Dedifferentiated amniotic fluid mesenchymal stem cell (primary cell): ENCODE data around the gene LPAR2.
A peak's percentile ranks its signal among the peaks of the same experiment; 100 is the strongest.
"Not testable (repeated sequence)": the region's sequence is repeated elsewhere in the genome, so short reads cannot be mapped to it uniquely, and the experiment has no call there.

Experiments used
- DNase-seq: peaks from one replicate; pipeline ENCODE4 v3.0.0-alpha.2; 2016; ENCODE audit errors: extremely low spot score

The LPAR2 gene

DNA sequence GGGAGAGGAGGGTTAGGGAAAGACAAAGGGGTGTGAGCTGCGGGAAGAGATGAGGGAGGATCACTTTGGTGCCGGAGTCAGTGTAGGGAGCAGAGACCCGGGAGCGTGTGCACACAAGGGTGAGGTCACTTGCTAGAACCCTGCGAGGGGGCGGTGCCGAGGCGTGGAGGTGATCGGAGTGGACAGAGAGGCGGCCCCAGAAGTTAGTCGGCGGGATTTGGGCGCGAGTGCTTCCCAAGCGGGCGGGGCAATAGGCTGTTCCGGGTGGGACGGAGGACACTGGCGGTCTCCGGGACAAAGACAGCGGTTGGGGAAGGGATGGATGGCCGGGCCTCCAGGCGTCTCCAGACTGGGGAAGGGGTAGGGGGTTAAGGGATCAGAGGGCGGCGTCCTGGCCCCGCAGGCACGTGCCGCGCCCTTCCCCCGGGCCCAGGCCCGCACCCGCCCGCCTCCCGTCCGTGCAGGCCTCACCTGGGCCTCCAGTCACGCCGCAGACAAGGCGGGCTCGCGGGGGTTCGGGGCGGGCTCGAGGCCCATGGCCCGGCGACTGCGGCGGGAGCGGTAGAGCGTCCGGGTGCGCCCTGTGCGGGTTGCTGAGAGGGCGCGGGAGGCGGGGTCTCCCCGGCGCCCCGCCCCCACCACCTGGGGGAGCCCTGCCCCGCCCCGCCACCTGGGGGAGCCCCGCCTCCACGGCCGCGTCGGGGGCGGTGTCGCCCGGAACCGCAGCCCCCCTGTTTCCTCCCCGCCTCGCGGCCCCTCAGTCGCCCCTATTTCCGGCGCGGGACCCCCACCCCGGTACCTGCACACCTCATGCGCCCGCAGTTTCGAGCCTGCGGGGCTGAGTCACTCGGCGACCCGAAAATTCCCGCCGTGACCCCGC lies at the start of gene LPAR2:
TSS of gene LPAR2 (minus strand) at position 600 of the 880 bp plus-strand sequence. CDS start 945 bp downstream, outside the sequence.
- DNase-seq, result no peak

GRCh38 chr19:19677579-19677978 lies 49.6 kb upstream of the LPAR2 start:
- peak; percentile 7 for DNase-seq

GRCh38 chr19:19674315-19674714 lies 46.3 kb upstream of the LPAR2 start:
- DNase-seq, result no peak

DNA sequence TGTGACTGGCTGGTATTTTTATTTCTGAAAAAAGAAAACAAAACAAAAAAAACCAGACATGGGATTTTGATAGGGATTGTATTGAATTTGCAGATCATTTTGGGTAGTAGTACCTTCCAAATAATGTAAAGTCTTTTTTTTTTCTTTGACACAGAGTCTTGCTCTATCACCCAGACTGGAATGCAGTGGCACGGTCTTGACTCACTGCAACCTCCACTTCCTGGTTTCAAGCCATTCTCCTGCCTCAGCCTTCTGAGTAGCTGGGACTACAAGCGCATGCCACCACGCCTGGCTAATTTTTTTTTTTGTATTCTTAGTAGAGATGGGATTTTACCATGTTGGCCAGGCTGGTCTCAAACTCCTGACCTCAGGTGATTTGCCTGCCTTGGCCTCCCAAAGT lies 44.8 kb upstream of the LPAR2 start:
- DNase-seq, result no peak

GRCh38 chr19:19670070-19670551 lies 42.1 kb upstream of the LPAR2 start:
- no peak for DNase-seq

GRCh38 chr19:19668230-19669012 lies 40.4 kb upstream of the LPAR2 start, which contains the start of gene ZNF101:
TSS of gene ZNF101 (plus strand) at chr19:19668839. CDS start at chr19:19668964, 125 bp downstream.
- DNase-seq, result peak; percentile 80

GRCh38 chr19:19665420-19665948 lies 37.5 kb upstream of the LPAR2 start:
- DNase-seq, result not testable (repeated sequence)

DNA sequence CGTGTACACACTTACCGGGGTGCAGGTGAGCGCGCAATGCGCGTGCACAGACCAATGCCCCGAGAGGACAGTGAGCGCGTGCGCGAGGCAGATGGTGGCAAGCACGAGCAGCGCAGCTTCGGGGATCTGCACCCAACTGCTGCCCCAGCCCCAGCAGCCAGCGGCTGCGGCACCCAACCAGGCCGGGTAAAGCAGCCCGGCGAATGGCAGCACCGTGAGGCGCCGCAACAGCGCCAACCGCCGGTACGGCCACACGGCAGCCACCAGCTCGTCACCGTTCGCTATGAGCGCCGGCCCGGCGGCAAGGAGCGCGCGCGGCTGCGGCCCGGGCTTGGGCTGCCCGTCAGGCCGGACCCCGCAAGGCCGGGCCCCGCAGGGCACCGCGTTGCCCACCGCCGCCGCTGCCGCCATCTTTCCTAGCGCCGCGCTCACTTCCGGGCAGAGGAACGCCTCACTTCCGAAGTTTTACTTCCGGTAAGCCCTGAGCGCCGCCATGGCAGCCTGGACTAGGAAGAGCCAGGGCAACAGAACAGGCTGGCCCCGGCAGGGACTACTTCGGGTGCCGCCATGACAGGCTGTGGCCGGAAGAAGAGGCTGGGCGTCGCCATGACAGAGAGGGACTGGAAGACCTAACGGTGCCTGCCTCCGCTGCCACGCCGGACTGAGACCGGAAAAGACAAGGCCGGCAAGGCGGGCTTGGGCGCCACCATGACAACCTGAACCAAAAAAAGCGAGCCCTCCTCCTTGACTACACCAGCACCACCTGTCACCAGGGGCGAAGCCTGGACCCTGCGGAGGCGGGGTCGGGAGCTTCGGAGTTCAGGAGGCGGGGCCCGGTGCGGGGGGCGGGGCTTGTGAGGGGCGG lies 35.5 kb upstream of the LPAR2 start, which contains the start of gene ATP13A1:
TSS of gene ATP13A1 (minus strand) at position 421 of the 865 bp plus-strand sequence. CDS start at position 411, 10 bp downstream.
- peak; percentile 94 for DNase-seq

GRCh38 chr19:19662871-19663255 lies 34.8 kb upstream of the LPAR2 start:
- DNase-seq, result no peak

DNA sequence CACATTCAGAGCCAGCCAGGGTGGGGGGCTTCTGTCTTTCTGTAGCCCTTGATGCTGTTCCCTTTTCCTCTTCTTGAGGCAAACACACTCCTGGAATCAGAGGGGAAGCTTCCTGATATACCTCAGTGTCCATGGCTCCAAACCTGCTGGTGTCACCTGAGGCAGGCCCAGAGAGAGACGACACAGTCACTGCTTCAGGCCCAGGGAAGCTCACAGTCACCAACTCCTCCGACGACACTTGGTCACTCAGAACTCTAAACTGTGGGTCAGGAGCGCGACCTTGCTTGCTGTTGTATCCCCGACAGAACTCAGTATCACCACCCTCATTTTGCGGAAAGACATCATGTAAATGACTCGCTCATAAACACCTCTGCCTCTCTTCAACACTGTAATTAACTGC lies 34.3 kb upstream of the LPAR2 start:
- DNase-seq, result no peak

DNA sequence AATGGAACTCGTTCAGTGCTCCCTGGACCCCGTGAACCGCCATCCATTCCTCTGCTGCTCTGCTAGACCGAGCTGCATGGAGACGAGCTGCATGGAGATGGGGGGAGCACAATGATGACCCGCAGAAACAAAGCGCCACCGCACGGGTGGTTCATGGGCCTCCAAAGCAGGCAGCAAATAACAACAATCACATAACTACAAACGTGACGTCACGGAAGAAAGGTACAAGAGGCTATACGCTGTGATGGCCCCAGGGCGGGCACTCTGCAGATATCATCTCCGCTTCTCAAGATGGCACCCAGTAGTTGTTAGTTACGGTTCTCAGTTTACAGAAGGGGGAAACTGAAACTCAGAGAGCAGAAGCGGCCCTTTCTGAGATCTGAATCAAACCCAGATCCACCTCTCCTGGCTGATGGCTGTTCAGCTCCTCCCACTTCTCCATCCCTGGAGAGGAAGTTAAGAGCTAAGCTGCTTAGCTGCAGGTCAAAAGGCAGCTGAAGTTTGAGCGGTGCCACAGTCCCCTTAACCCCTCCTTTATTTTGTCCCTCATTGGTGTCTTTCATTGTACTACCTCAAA lies 33.7 kb upstream of the LPAR2 start:
- DNase-seq, result no peak

DNA sequence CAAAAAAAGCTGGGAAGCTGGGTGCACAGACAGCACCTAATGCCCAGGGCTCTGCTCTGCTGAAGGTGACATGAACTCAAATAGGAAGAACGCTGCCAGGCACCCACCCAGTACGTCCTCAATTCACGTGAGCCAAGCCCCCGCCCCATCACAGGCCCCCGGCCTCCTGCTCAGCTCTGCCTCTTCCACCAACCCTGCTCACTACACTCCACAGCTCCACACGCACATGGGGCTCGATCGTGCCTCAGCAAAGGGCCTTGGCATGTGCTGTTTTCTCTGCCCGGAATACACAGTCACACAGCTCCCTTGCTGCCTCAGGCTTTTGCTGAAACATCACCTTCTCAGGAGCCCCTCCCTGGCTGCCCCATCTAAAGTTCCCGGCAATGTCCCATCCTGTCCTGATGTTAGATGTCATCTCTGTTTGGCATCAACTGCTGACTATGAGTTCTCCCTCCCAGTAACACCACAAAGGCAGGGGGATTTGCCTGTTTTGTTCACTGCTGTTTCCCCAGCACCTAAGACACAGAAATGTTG lies 33.2 kb upstream of the LPAR2 start:
- no peak for DNase-seq

DNA sequence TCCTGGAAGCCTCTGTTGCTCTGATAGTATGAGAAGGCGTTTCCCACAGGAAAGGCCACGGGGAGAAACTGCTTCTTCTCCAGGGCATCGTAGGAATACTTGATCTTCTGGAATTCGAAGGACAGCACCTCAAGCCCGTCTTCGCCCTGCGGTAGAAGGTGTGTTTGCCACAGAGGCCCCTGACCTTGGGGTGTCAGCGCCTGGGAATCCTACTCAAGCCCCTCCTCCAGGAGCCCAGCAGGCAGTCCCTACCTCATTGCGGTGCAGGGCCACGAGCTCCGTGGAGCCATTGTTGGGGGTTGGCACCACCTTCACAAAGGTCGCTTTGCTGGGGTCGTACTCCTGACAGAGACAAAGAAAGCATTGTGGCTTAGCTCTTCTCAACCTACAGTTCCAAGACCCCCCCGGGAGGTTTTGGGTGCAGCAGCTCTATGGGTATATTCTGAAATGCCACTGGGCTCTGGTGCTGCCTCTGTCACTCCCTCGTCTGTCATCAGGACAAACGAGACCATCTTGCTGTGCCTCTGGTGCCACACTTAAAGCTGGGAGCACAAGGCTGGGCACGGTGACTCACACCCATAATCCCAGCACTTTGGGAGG lies 31.7 kb upstream of the LPAR2 start:
- DNase-seq, result no peak

GRCh38 chr19:19657397-19657783 lies 29.4 kb upstream of the LPAR2 start:
- no peak for DNase-seq

- DNase-seq, result no peak
These were observed 28.7 kb upstream of the LPAR2 start for GRCh38 chr19:19656451-19657396.

DNA sequence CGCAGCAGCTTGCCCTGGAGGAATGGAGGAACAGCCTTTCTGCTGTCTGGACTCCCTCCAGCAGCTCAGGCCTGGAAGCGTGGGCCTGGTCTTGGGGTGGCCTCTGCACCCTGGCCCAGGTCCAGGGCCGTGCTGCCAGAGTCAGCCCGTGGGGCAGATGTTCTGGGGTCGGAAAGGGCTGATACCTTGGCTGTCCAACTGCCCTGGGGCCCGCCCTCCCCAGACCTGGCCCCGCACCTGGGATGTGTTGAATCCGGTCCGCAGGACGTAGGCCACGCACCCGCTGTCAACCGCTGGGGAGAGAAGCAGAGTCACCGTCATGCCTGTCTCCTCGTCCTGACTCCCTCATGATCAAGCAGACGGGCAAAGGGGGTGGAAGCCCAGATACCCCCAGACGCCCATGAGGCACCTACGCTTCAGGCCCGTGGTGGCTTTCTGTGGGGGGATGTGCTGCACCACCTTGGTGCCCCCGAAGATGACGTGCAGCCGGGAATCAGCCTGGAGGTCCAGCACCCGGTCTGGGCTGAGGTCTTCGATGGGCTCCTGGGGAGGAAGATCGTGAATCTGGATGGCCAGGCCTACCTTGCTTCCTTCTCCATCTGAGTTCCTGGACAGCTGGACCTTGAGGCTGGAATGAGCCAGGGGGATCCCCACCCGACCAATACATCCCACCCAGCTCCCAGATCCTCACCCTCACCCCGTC lies 27.8 kb upstream of the LPAR2 start:
- DNase-seq, result no peak

GRCh38 chr19:19655051-19655594 lies 27.1 kb upstream of the LPAR2 start:
- no peak for DNase-seq

- DNase-seq, result no peak
These were observed 26.4 kb upstream of the LPAR2 start for GRCh38 chr19:19654441-19654840.
